Measurements from ENCODE around the gene POU5F2.

Gene POU5F2

GRCh38 chr5:93716453-93716852, 24.9 kb downstream of the POU5F2 start:
- no peak for DNase-seq (ENCODE audit: low read depth)

- DNase-seq (ENCODE audit: low read depth), result no peak
These were observed 25.6 kb downstream of the POU5F2 start for GRCh38 chr5:93715761-93716160.

GRCh38 chr5:93715327-93715726, 26.1 kb downstream of the POU5F2 start:
- DNase-seq (ENCODE audit: low read depth), result no peak

DNA sequence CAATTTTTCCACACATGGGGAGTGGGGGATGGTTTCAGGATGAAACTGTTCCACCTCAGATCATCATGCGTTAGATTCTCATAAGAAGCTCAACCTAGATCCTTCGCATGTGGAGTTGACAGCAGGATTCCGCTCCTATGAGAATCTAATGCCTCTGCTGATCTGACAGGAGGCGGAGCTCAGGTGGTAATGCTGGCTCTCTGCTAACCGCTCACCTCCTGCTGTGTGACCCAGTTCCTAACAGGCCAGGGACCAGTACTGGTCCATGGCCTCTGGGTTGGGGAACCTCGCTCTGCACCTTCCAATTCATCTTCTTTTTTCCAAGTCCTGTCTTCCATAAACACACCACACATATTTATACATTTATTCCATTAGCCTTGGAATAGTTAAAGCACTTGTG, 33.0 kb downstream of the POU5F2 start:
- DNase-seq (ENCODE audit: low read depth), result no peak

- no peak for DNase-seq (ENCODE audit: low read depth)
These were observed 35.5 kb downstream of the POU5F2 start for GRCh38 chr5:93705896-93706295.

- DNase-seq (ENCODE audit: low read depth), result no peak
These were observed 36.4 kb downstream of the POU5F2 start for GRCh38 chr5:93704996-93705395.

GRCh38 chr5:93691997-93692396, 49.4 kb downstream of the POU5F2 start:
- DNase-seq (ENCODE audit: low read depth), result no peak
